ENCODE data around the gene PSMB5. TPM values are rescaled to one million over a fixed set of nuclear protein-coding genes. Genes with fewer than 3 reads are reported as not detected.

The PSMB5 gene
- total and polyA plus RNA-seq, 2 of the 13 experiments (the other 11 are each of a cell fraction or from before 2014, with no cell fraction given), result 705 to 871 TPM

DNA sequence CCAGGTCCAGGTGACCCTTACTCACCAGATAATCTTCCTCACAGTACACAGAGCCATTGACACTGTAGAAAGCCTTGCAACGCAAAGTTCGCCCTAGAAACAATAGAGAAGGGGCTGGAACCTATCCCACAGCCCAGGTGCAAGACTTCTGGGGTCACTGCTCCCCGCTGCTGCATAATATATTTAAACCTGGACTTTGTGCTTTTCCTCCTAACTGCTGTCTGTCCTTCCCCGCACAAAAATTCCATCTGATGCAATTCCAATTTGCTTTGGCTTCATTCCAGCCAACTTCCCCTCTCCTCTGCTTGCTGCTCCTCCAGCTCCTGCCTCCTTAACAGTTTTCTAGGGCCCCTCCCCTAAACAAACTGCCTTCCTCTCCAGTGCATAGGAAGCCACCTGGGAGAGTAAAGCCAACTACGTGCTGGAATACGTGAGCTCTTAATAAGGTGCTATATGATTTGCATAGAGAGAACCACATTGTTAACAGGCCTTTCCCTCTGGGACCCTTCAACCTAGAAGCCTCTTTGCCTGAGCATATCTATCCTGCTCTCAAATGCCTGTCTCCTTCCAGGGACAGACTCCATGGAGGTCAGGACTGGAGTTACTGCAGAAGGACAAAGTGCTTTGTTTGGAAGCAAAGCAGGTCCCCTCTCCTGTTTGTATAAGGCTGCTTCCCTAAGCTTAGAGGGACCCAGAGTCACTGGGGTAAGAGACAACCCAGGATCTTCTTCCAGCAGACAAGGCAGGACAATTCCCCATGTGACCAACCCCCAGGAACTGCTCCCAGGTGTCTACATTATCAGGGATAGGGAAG lies 57.9 kb downstream of the PSMB5 start (continued):
- TF ChIP-seq, protein P1, sequence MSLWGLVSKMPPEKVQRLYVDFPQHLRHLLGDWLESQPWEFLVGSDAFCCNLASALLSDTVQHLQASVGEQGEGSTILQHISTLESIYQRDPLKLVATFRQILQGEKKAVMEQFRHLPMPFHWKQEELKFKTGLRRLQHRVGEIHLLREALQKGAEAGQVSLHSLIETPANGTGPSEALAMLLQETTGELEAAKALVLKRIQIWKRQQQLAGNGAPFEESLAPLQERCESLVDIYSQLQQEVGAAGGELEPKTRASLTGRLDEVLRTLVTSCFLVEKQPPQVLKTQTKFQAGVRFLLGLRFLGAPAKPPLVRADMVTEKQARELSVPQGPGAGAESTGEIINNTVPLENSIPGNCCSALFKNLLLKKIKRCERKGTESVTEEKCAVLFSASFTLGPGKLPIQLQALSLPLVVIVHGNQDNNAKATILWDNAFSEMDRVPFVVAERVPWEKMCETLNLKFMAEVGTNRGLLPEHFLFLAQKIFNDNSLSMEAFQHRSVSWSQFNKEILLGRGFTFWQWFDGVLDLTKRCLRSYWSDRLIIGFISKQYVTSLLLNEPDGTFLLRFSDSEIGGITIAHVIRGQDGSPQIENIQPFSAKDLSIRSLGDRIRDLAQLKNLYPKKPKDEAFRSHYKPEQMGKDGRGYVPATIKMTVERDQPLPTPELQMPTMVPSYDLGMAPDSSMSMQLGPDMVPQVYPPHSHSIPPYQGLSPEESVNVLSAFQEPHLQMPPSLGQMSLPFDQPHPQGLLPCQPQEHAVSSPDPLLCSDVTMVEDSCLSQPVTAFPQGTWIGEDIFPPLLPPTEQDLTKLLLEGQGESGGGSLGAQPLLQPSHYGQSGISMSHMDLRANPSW (CRISPR knock-in tag; IDR thresholded peaks at IDR 0.05; ENCODE audit: borderline replicate concordance), result peak; percentile 27; the same call in 1 of the 2 replicates
- TF ChIP-seq ZNF180 (CRISPR knock-in tag; IDR thresholded peaks at IDR 0.05; ENCODE audit: borderline replicate concordance, low read depth), result no peak
- TF ChIP-seq FIP1L1 (IDR thresholded peaks at IDR 0.05; ENCODE audit: borderline replicate concordance, insufficient read depth, low read depth, low read length), result peak; percentile 94; the same call in 1 of the 2 replicates
- TF ChIP-seq SALL1 (CRISPR knock-in tag; IDR thresholded peaks at IDR 0.05), result no peak
- TF ChIP-seq SNAPC2 (CRISPR knock-in tag; IDR thresholded peaks at IDR 0.05), result no peak
- no peak for TF ChIP-seq ZNF703 (CRISPR knock-in tag; IDR thresholded peaks at IDR 0.05; ENCODE audit: borderline replicate concordance)
- TF ChIP-seq, protein P2, sequence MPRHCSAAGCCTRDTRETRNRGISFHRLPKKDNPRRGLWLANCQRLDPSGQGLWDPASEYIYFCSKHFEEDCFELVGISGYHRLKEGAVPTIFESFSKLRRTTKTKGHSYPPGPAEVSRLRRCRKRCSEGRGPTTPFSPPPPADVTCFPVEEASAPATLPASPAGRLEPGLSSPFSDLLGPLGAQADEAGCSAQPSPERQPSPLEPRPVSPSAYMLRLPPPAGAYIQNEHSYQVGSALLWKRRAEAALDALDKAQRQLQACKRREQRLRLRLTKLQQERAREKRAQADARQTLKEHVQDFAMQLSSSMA (CRISPR knock-in tag; IDR thresholded peaks at IDR 0.05), result no peak
- no peak for TF ChIP-seq PAWR (CRISPR knock-in tag; IDR thresholded peaks at IDR 0.05; ENCODE audit: borderline replicate concordance)
- TF ChIP-seq, protein P3, sequence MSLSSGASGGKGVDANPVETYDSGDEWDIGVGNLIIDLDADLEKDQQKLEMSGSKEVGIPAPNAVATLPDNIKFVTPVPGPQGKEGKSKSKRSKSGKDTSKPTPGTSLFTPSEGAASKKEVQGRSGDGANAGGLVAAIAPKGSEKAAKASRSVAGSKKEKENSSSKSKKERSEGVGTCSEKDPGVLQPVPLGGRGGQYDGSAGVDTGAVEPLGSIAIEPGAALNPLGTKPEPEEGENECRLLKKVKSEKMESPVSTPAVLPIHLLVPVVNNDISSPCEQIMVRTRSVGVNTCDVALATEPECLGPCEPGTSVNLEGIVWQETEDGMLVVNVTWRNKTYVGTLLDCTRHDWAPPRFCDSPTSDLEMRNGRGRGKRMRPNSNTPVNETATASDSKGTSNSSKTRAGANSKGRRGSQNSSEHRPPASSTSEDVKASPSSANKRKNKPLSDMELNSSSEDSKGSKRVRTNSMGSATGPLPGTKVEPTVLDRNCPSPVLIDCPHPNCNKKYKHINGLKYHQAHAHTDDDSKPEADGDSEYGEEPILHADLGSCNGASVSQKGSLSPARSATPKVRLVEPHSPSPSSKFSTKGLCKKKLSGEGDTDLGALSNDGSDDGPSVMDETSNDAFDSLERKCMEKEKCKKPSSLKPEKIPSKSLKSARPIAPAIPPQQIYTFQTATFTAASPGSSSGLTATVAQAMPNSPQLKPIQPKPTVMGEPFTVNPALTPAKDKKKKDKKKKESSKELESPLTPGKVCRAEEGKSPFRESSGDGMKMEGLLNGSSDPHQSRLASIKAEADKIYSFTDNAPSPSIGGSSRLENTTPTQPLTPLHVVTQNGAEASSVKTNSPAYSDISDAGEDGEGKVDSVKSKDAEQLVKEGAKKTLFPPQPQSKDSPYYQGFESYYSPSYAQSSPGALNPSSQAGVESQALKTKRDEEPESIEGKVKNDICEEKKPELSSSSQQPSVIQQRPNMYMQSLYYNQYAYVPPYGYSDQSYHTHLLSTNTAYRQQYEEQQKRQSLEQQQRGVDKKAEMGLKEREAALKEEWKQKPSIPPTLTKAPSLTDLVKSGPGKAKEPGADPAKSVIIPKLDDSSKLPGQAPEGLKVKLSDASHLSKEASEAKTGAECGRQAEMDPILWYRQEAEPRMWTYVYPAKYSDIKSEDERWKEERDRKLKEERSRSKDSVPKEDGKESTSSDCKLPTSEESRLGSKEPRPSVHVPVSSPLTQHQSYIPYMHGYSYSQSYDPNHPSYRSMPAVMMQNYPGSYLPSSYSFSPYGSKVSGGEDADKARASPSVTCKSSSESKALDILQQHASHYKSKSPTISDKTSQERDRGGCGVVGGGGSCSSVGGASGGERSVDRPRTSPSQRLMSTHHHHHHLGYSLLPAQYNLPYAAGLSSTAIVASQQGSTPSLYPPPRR (CRISPR knock-in tag; IDR thresholded peaks at IDR 0.05; ENCODE audit: borderline replicate concordance), result peak; percentile 92
- no peak for TF ChIP-seq NFRKB (IDR thresholded peaks at IDR 0.05)
- peak; percentile 71 for TF ChIP-seq PHF8 (CRISPR knock-in tag; IDR thresholded peaks at IDR 0.05)
- TF ChIP-seq, protein P4, sequence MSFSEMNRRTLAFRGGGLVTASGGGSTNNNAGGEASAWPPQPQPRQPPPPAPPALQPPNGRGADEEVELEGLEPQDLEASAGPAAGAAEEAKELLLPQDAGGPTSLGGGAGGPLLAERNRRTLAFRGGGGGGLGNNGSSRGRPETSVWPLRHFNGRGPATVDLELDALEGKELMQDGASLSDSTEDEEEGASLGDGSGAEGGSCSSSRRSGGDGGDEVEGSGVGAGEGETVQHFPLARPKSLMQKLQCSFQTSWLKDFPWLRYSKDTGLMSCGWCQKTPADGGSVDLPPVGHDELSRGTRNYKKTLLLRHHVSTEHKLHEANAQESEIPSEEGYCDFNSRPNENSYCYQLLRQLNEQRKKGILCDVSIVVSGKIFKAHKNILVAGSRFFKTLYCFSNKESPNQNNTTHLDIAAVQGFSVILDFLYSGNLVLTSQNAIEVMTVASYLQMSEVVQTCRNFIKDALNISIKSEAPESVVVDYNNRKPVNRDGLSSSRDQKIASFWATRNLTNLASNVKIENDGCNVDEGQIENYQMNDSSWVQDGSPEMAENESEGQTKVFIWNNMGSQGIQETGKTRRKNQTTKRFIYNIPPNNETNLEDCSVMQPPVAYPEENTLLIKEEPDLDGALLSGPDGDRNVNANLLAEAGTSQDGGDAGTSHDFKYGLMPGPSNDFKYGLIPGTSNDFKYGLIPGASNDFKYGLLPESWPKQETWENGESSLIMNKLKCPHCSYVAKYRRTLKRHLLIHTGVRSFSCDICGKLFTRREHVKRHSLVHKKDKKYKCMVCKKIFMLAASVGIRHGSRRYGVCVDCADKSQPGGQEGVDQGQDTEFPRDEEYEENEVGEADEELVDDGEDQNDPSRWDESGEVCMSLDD (CRISPR knock-in tag; IDR thresholded peaks at IDR 0.05; ENCODE audit: borderline replicate concordance), result no peak
- no peak for TF ChIP-seq DNMT1 (CRISPR knock-in tag; IDR thresholded peaks at IDR 0.05)
- TF ChIP-seq ARNT2 (CRISPR knock-in tag; IDR thresholded peaks at IDR 0.05; ENCODE audit: low read depth), result peak; percentile 94
- TF ChIP-seq CBX5 (CRISPR knock-in tag; IDR thresholded peaks at IDR 0.05; ENCODE audit: borderline replicate concordance), result peak; percentile 78; the same call in 1 of the 2 replicates
- TF ChIP-seq ELF3 (CRISPR knock-in tag; IDR thresholded peaks at IDR 0.05), result peak; percentile 95
- no peak for TF ChIP-seq KLF9 (CRISPR knock-in tag; IDR thresholded peaks at IDR 0.05; ENCODE audit: low read depth)
